GM15510 (cell line): Measurements from ENCODE around the gene BOD1L1.

Experiments
- POLR2A ChIP-seq: IDR thresholded peaks from 3 replicates; pipeline ENCODE4 v1.6.1; 2011; ENCODE audit warnings: borderline replicate concordance; ENCODE audit not compliant: insufficient read length; ENCODE audit errors: extremely low read depth

Gene BOD1L1

GRCh38 chr4:13530823-13531624 lies 96.5 kb downstream of the BOD1L1 start:
- TF ChIP-seq POLR2A: no peak

GRCh38 chr4:13529128-13529919 lies 98.2 kb downstream of the BOD1L1 start:
- TF ChIP-seq POLR2A: no peak

GRCh38 chr4:13528821-13529127 lies 98.8 kb downstream of the BOD1L1 start:
- no peak for TF ChIP-seq POLR2A

- no peak for TF ChIP-seq POLR2A
Measured at GRCh38 chr4:13527981-13528820, 99.3 kb downstream of the BOD1L1 start.

- no peak for TF ChIP-seq POLR2A
Measured at GRCh38 chr4:13527192-13527980, 100.1 kb downstream of the BOD1L1 start.

GRCh38 chr4:13526658-13527057 lies 100.9 kb downstream of the BOD1L1 start:
- TF ChIP-seq POLR2A: no peak

GRCh38 chr4:13525606-13526281 lies 101.8 kb downstream of the BOD1L1 start:
- no peak for TF ChIP-seq POLR2A

- no peak for TF ChIP-seq POLR2A
Measured at GRCh38 chr4:13524504-13525243, 102.9 kb downstream of the BOD1L1 start.

GRCh38 chr4:13523591-13524503 lies 103.7 kb downstream of the BOD1L1 start:
- TF ChIP-seq POLR2A: no peak

GRCh38 chr4:13523105-13523477 lies 104.4 kb downstream of the BOD1L1 start:
- no peak for TF ChIP-seq POLR2A

GRCh38 chr4:13522282-13523104 lies 105.0 kb downstream of the BOD1L1 start:
- TF ChIP-seq POLR2A: no peak
